ENCODE data around the gene NUDT8. TPM values are rescaled to one million over a fixed set of nuclear protein-coding genes. Genes with fewer than 3 reads are reported as not detected.

Gene NUDT8
- total RNA-seq, 4 donors from 2014 or later, result 6.2 to 23.7 (median 9.6) TPM

- TF ChIP-seq CTCF (IDR thresholded peaks at IDR 0.05; ENCODE audit: low read depth), result no peak
Measured at GRCh38 chr11:67670316-67671210, 40.8 kb upstream of the NUDT8 start.

DNA sequence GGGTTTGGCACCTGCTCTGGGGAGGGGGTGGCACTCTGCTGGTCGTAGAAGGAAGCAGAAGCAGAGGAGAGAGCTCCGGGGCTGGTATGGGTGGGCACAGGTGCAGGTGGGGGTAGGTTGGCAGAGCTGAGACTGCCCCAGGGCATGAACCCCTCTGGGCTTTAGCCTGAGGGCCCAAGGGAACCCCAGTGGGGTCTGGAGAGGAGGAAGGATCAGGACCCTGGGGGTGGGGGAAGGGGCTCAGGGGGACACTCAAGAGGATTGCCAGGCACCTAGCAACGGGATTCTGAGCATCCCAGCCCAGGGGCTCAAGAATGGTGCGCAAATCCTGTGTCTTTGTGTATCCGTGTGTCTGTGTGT, 38.4 kb upstream of the NUDT8 start:
- no peak for TF ChIP-seq CTCF (IDR thresholded peaks at IDR 0.05; ENCODE audit: low read depth)

DNA sequence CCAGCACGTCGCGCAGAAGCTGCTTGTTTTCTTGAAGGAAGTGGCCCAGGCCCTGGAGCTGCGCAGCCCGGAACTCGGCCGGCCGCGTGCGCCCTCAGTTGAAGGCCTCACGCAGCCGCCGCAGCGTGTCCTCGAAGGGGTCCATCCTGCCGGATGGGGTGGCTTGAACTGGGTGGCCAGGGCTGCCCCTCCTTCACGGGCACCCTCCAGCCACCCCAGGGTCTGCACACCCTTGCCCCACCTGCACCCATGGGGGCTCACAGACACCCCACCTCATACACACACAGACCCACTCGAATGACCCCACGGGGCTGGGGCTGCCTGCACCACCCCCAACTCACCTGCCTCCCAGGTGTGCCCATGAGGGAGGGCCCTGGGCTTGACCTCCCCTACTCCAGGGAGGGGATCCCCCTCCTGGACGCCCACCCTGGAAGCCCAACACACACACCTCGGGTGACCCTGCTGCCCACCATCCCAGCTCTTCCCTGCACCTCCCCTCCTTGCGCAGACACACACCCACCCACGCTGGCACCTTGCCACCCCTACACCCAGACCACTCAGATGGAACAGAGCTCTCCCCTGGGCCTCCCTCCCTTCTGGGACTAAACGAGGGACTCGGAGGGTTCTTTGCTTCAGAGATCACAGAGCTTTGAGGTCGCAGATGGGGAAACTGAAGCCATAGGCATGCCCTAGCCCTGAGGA, 37.9 kb upstream of the NUDT8 start:
- TF ChIP-seq CTCF (IDR thresholded peaks at IDR 0.05; ENCODE audit: low read depth), result no peak

- no peak for TF ChIP-seq CTCF (IDR thresholded peaks at IDR 0.05; ENCODE audit: low read depth)
Measured at GRCh38 chr11:67666676-67667489, 37.1 kb upstream of the NUDT8 start.

DNA sequence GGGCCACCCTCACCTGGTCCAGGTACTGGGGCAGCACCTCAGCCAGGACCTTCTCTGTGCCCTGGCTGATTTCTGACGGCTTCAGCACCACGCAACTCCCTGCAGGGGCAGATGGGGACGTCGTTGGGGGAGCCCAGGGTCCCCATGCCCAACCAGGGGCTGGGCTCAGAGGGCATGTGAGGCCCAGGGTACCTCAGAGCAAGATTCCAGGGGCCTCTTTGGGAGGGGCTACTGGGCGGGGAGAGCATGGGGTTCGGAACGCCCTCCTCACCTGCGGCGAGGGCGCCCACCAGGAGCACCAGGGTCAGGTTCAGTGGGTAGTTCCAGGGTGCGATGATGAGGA, 36.5 kb upstream of the NUDT8 start:
- TF ChIP-seq CTCF (IDR thresholded peaks at IDR 0.05; ENCODE audit: low read depth), result no peak

GRCh38 chr11:67665541-67666302, 36.0 kb upstream of the NUDT8 start:
- no peak for TF ChIP-seq CTCF (IDR thresholded peaks at IDR 0.05; ENCODE audit: low read depth)
